ENCODE measurements around the gene SCD5. TPM values are rescaled to one million over a fixed set of nuclear protein-coding genes. Genes with fewer than 3 reads are reported as not detected.
A peak's percentile ranks its signal among the peaks of the same experiment; 100 is the strongest.

Gene SCD5
- total and polyA plus RNA-seq, 3 donors from 2014 or later: 76.4 to 161 (median 149) TPM

DNA sequence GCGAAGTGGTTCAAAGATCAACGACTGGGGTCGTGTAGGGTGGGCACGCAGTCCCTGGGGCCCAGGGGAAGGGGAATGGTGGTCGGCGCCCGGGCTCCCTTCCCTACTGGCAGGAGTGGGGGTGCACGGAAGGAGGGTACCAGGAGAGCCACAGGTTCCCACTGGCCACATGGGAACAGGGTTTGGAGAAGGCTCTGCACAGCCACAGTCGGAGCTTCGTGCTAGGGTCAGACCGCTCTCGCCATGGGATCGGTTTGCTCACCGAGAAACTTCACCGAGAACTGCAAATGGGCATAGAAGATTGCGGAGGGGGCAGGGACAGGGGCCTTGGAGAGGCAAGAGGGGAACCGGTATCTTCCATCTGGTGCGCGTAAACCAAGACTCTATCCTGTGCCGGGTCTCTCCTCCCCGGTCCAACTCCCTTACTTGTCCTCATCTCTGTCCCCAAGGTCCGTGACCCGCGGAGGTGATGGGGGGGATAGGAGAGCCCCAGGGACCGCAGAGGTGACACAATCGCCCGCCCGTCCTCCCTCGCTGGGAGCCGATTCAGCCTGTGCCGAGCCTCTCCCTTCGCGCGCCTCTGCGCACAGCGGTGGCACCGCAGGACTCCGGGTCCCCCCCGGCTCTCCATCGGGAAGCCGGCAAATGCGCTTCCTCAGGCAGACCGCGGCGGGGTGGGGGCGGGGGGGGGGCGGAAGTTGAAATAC lies 1.0 kb downstream of the SCD5 start:
- no peaks in the 10 kb centered on the region for H3K36me3 ChIP-seq (ENCODE audit: low read depth, missing control alignments)
- TF ChIP-seq POLR2A (IDR thresholded peaks at IDR 0.05): no peak
- TF ChIP-seq CTCF (IDR thresholded peaks at IDR 0.05): no peak
- intact Hi-C loops (cut with DNase I; ENCODE audit: low total_unique reads): loop anchor here (10.0 kb wide), 1 partner anchor 423 kb away; the partner anchor contains the start of gene HNRNPD
- peaks cover 36% of the 10 kb centered on the region for H3K4me1 ChIP-seq
- WGBS, 2 donors: 1 to 2% methylated on average over 21 to 39 of the region's 47 CpGs
- peak; percentile 40 for DNase-seq
- no peaks in the 10 kb centered on the region for H3K27me3 ChIP-seq
- no peaks in the 10 kb centered on the region for H3K9me3 ChIP-seq
- peak overlapping the region; percentile 75 to 95 for H3K4me3 ChIP-seq
- H3K27ac ChIP-seq: peak overlapping the region; percentile 71 to 84

GRCh38 chr4:82797040-82797404 lies 1.6 kb downstream of the SCD5 start:
- TF ChIP-seq CTCF (IDR thresholded peaks at IDR 0.05) (peak in 1 of 3 experiments; percentile 0), POLR2A (IDR thresholded peaks at IDR 0.05) (no peak)
- intact Hi-C loops (cut with DNase I; ENCODE audit: low total_unique reads): loop anchor here (10.0 kb wide), 1 partner anchor 422 kb away; the partner anchor contains the start of gene HNRNPD
- H3K36me3 ChIP-seq (ENCODE audit: low read depth, missing control alignments): no peaks in the 10 kb centered on the region
- H3K27me3 ChIP-seq: no peaks in the 10 kb centered on the region
- peaks cover 42% of the 10 kb centered on the region for H3K4me1 ChIP-seq
- peak overlapping the region; percentile 75 to 95 for H3K4me3 ChIP-seq
- DNase-seq: no peak
- H3K9me3 ChIP-seq: no peaks in the 10 kb centered on the region
- H3K27ac ChIP-seq: peak overlapping the region in 1 of 2 donors; percentile 84
- 10 to 13% methylated on average over 3 to 6 of the region's 6 CpGs for WGBS, 2 donors

- H3K27ac ChIP-seq: peak overlapping the region in 1 of 2 donors; percentile 15
- H3K9me3 ChIP-seq: no peaks in the 10 kb centered on the region
- no peaks in the 10 kb centered on the region for H3K27me3 ChIP-seq
- H3K4me3 ChIP-seq: no peak overlapping the region
- WGBS, 2 donors: 39 to 58% methylated on average over 6 of the region's 6 CpGs
- H3K36me3 ChIP-seq (ENCODE audit: low read depth, missing control alignments): no peaks in the 10 kb centered on the region
- intact Hi-C loops (cut with DNase I; ENCODE audit: low total_unique reads): loop anchor here (10.0 kb wide), 1 partner anchor 418 kb away; the partner anchor contains the start of gene HNRNPD
- no peak for DNase-seq
- no peak for TF ChIP-seq CTCF (IDR thresholded peaks at IDR 0.05)
- TF ChIP-seq POLR2A (IDR thresholded peaks at IDR 0.05): no peak
- H3K4me1 ChIP-seq: peaks cover 37% of the 10 kb centered on the region
These were observed 5.5 kb downstream of the SCD5 start for GRCh38 chr4:82792912-82793649.

- H3K27me3 ChIP-seq: no peaks in the 10 kb centered on the region
- no peaks in the 10 kb centered on the region for H3K36me3 ChIP-seq (ENCODE audit: low read depth, missing control alignments)
- no peak for TF ChIP-seq CTCF (IDR thresholded peaks at IDR 0.05)
- no peak for TF ChIP-seq POLR2A (IDR thresholded peaks at IDR 0.05)
- WGBS, 2 donors: 64 to 68% methylated on average over 6 of the region's 6 CpGs
- no peak for DNase-seq
- peaks cover 37% of the 10 kb centered on the region for H3K4me1 ChIP-seq
- no peaks in the 10 kb centered on the region for H3K9me3 ChIP-seq
- intact Hi-C loops (cut with DNase I; ENCODE audit: low total_unique reads): loop anchor here (10.0 kb wide), 1 partner anchor 416 kb away; the partner anchor contains the start of gene HNRNPD
- no peak overlapping the region for H3K27ac ChIP-seq
- H3K4me3 ChIP-seq: no peak overlapping the region
These were observed 7.4 kb downstream of the SCD5 start for GRCh38 chr4:82791179-82791578.
